Brain microvascular endothelial cell (primary cell): Measurements from ENCODE around the gene OR5H2.

Source experiments
- DNase-seq: peaks from one replicate; pipeline ENCODE4 v3.0.0-alpha.2; 2020
- H3K27ac ChIP-seq: fragments of 250-450 bp; sonication (Bioruptor Pico); 2 replicates; pipeline ENCODE4 v1.5.1; 2020; ENCODE audit warnings: mild to moderate bottlenecking, moderate library complexity
- H3K27me3 ChIP-seq: fragments of 250-450 bp; sonication (Bioruptor Pico); replicated peaks from 2 replicates; pipeline ENCODE4 v1.5.1; 2020; ENCODE audit warnings: mild to moderate bottlenecking
- H3K36me3 ChIP-seq: fragments of 250-450 bp; sonication (Bioruptor Pico); replicated peaks from 2 replicates; pipeline ENCODE4 v1.5.1; 2020; ENCODE audit warnings: mild to moderate bottlenecking
- H3K4me3 ChIP-seq: 2 replicates; pipeline ENCODE4 v1.5.1; 2011; ENCODE audit warnings: low read depth, mild to moderate bottlenecking, control low read depth, low read length, moderate library complexity
- in situ Hi-C: cut with HindIII; loops from 2 replicates; pipeline ENCODE4 v1.10.0; 2017; ENCODE audit warnings: low sequenced_read_pairs, low pct_ligation_motif_present
- TF ChIP-seq, protein P1 (sequence below): IDR thresholded peaks from 2 replicates; pipeline ENCODE4 v1.5.1; 2011; ENCODE audit warnings: low read depth, mild to moderate bottlenecking, moderate library complexity, low read length, control low read depth, inconsistent platforms; ENCODE audit errors: missing control alignments

The OR5H2 gene

DNA sequence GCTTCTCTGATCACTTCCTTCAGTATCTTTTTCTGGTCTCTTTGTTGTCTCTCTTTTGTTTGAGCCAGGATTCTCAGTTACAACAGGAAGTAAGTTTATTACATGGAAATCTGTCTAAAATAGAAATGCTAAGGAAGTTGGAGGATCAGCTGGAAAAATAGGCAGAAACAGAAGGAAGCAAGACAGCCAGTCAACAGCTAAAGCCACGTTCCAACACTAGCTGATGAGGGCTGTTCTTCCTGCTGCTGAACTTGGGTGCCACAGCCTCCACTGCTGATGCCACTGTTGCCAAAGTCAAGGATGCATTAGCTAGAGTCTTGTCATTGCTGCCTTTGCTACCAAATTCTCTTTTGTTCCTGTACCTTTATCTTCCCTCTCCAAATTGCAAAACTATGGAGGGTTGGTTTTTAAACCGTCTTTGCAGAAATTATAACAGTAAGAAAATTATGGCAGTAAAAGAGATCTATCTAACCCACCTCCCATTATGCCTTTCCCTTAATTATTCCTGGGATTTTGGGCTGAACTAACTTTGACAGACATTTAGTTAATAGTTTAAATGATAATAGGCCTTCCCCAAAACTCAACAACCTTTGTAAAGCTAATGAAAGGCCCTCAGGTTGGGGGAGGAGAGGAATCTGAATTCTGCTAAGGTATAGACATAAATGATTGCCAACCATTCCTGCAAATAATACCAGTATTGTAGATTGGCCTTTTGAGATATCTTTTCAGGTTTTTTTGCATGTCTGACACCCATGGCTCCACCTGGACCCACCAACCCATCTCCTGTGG lies 44.0 kb downstream of the OR5H2 start:
- Histone ChIP-seq H3K27me3 (no peaks in the 10 kb centered on the region), H3K4me3 (no peak overlapping the region), H3K27ac (no peak overlapping the region), H3K36me3 (no peaks in the 10 kb centered on the region)
- no peak for DNase-seq
- in situ Hi-C loops, result no loop called here
- TF ChIP-seq, protein P1, sequence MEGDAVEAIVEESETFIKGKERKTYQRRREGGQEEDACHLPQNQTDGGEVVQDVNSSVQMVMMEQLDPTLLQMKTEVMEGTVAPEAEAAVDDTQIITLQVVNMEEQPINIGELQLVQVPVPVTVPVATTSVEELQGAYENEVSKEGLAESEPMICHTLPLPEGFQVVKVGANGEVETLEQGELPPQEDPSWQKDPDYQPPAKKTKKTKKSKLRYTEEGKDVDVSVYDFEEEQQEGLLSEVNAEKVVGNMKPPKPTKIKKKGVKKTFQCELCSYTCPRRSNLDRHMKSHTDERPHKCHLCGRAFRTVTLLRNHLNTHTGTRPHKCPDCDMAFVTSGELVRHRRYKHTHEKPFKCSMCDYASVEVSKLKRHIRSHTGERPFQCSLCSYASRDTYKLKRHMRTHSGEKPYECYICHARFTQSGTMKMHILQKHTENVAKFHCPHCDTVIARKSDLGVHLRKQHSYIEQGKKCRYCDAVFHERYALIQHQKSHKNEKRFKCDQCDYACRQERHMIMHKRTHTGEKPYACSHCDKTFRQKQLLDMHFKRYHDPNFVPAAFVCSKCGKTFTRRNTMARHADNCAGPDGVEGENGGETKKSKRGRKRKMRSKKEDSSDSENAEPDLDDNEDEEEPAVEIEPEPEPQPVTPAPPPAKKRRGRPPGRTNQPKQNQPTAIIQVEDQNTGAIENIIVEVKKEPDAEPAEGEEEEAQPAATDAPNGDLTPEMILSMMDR, result no peak

DNA sequence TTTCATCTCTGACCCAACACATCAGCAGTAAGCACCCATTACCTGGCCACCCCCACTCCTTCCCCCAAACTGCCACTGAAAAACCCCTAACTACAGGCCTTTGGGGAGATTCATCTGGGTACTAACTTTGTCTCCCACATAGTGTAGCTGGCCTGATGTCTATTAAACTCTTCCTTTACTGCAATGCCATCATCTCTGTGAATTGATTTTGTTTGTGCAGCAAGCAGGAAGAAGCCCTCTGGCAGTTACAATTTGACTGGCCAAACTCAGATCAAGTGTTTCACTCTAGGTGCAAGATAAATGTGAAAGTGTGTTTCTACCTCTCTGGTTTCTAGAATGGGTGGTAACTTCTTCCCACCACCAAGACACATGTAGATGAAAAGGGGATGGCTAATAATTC lies 44.6 kb downstream of the OR5H2 start:
- in situ Hi-C loops, result no loop called here

DNA sequence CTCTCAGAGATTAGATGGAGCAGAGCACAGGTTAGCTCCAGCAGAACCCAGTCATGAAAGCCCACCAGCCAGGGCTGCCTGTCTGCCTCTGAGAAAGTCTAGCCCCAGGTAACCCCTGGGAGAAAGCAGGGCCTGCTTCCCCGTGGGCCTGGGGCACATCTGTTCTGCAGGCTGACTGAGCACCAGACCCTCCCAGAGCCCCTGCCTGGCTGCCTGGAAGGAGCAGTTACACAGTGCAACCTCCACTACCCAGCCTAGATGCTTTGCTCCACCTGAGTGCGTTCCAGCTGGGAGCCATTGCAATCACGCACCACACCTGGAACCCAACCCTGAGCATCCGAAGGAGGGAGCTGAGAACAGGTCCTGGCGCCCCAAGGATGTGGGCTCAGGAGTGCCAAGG lies 46.6 kb downstream of the OR5H2 start:
- Histone ChIP-seq H3K27ac (no peak overlapping the region), H3K4me3 (no peak overlapping the region), H3K27me3 (no peaks in the 10 kb centered on the region), H3K36me3 (no peaks in the 10 kb centered on the region)
- DNase-seq, result no peak
- in situ Hi-C loops, result no loop called here
- TF ChIP-seq, protein P1, result no peak

More for the DNA sequence above, 44.6 kb downstream of the OR5H2 start:
- Histone ChIP-seq H3K27ac (no peak overlapping the region), H3K36me3 (no peaks in the 10 kb centered on the region), H3K27me3 (no peaks in the 10 kb centered on the region), H3K4me3 (no peak overlapping the region)
- DNase-seq, result no peak
- TF ChIP-seq, protein P1, result no peak

DNA sequence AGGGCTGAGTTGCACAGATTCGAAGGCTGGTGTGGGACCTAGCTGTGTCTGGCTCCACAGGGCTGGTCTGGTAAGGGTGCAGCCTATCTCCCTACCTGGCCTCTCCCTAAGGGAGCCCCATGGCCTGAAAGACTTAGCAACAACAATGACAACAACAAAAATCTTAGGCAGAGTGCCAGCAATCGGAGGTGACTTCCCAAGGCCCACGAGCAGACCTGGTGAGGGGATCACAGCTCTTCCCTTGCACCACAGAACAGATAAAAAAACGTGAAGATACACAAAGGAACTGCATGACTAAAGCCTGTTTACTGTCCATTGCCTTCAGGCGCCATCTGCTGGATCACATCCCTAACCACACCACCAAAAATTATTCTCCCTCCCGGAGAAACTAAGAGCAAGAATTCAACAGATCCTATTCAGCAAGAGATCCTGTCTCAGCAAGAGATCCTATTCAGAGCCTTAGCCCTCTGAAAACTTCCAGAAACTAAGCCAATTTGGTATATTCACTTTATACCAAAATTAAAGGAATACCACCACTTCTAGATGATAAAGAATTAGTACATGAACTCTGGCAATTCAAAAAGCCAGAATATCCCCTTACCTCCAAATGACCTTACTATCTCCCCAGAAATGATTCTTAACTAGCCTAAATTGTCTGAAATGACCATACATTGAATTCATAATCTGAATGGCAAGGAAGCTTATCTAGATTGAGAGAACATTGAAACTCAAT lies 47.3 kb downstream of the OR5H2 start:
- H3K27ac ChIP-seq, result no peak overlapping the region
- DNase-seq, result peak; percentile 64
- no peaks in the 10 kb centered on the region for H3K27me3 ChIP-seq
- in situ Hi-C loops, result no loop called here
- TF ChIP-seq, protein P1, result peak; percentile 85
- no peaks in the 10 kb centered on the region for H3K36me3 ChIP-seq
- no peak overlapping the region for H3K4me3 ChIP-seq

DNA sequence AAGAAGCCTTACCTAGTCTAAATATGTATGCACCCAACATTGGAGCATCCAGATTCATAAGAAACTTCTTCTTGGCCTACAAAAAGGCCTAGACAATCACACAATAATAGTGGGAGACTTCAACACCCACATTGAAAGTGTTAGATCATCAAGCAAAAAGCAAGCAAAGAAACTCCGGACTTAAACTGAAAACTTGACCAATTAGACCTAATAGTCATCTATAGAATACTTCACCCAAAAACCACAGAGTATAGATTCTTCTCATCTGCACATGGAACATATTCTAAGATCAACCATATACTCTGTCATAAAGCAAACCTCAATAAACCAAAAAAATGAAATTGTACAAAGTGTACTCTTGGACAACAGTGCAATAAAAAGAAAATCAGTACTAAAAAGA lies 49.0 kb downstream of the OR5H2 start:
- Histone ChIP-seq H3K27me3 (no peaks in the 10 kb centered on the region), H3K4me3 (no peak overlapping the region), H3K27ac (no peak overlapping the region), H3K36me3 (no peaks in the 10 kb centered on the region)
- DNase-seq, result no peak
- in situ Hi-C loops, result no loop called here
- TF ChIP-seq, protein P1, result no peak
